ENCODE results near the gene FGF2.

DNA sequence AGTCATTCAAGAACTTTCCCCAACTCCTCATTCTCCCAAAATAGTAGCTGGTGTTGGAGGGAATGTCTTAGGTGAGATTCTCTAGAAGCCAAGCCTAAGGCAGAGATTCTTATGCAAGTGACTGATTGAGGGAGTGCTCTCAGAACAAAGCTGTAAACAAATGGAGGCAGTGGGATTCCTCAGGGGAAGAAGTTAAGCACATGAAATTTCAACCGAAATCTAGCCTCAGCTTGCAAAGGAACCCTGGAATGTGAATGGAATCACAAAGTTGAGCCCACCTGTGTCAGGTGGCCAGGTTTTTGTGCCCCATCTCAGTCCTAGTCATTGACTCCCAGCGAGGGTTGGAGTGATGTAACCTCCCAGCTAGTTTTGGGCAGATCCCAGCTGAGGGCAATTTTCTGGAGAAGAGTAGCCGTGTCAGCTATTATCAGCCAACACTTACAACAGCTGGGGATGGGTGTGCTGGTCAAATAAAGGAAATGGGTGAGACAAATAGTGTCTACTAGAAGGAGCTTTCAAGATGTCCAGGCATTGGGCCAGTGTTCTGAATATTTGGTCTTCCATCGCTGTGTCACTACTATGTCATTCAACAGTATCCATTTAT, 29.7 kb upstream of the FGF2 start:
- TF ChIP-seq, protein P1, sequence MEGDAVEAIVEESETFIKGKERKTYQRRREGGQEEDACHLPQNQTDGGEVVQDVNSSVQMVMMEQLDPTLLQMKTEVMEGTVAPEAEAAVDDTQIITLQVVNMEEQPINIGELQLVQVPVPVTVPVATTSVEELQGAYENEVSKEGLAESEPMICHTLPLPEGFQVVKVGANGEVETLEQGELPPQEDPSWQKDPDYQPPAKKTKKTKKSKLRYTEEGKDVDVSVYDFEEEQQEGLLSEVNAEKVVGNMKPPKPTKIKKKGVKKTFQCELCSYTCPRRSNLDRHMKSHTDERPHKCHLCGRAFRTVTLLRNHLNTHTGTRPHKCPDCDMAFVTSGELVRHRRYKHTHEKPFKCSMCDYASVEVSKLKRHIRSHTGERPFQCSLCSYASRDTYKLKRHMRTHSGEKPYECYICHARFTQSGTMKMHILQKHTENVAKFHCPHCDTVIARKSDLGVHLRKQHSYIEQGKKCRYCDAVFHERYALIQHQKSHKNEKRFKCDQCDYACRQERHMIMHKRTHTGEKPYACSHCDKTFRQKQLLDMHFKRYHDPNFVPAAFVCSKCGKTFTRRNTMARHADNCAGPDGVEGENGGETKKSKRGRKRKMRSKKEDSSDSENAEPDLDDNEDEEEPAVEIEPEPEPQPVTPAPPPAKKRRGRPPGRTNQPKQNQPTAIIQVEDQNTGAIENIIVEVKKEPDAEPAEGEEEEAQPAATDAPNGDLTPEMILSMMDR (conservative IDR thresholded peaks at IDR 0.05): no peak
- no peak for TF ChIP-seq EZH2 (IDR thresholded peaks at IDR 0.05; ENCODE audit: low read depth)

All from PC-9 (cell line).